ENCODE data around the gene COLGALT1. TPM values are rescaled to one million over a fixed set of nuclear protein-coding genes. Genes with fewer than 3 reads are reported as not detected.

COLGALT1 gene
- total and polyA plus RNA-seq, 10 of the 15 experiments (the other 5 are each of a cell fraction or from before 2014, with no cell fraction given) = 1.2 to 78.8 (median 29.8) TPM

DNA sequence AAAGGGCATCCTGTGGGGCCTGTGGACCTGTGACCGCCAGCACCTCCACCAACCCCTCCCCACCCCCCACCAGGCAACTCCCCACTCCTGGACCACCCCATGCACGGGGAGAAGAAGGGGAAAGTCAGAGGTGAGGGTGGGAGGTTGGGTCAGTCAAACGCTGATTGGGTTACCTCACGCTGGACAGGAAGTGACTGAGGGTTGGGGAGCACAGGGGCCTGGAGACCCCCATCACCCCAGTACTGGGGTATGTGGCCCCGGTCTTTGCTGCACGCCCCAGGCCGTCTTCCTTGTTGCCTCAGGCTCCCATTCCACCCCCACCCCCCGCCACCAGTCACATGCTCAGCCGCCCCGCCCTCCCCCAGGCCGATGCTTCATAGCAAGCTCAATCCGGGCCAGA, 59.0 kb downstream of the COLGALT1 start (continued):
- TF ChIP-seq, protein P1, sequence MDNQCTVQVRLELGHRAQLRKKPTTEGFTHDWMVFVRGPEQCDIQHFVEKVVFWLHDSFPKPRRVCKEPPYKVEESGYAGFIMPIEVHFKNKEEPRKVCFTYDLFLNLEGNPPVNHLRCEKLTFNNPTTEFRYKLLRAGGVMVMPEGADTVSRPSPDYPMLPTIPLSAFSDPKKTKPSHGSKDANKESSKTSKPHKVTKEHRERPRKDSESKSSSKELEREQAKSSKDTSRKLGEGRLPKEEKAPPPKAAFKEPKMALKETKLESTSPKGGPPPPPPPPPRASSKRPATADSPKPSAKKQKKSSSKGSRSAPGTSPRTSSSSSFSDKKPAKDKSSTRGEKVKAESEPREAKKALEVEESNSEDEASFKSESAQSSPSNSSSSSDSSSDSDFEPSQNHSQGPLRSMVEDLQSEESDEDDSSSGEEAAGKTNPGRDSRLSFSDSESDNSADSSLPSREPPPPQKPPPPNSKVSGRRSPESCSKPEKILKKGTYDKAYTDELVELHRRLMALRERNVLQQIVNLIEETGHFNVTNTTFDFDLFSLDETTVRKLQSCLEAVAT (IDR thresholded peaks at IDR 0.05) = no peak

DNA sequence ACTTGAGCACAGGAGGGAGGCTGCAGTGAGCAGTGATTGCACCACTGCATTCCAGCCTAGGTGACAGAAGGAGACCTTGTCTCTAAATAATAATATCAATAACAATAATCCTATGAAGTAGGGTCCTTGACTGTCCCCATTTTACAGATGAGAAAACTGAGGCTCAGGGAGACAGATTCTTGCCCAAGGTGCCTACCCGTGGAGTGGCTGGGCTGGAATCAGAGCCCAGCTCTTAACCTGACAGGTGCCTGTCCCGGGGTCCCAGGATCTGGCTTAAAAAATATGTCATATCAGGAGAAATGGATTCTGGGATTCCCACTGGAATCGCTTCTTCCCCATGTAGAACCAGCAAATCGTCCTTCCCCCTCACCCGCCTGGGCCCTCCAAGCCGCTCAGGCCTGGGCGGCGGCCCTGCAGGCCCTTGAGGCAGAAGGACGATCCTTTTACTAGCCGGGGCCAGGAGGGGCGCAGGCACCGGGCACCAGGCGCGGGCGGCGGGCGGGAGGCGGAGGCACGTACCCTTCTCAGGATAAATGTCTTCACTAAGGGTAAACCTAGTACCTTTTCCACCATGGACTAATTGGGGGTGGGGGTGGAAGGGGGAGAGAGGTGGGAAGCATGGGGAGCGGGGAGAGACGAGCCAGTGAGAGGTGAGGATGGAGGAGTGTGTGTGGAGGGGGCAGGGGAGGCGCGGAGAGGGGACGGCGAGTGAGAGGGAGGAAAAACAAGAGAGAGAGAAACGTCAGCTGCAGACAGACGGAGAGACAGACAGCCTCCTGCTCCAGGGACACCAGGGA, 60.6 kb downstream of the COLGALT1 start:
- Histone ChIP-seq H3K9me3 (replicated peaks; ENCODE audit: control insufficient read depth, insufficient read depth, low read length) (no peaks in the 10 kb centered on the region; the same call in 2 of the 3 replicates), H4K20me1 (ENCODE audit: control insufficient read depth, insufficient read depth) (no peaks in the 10 kb centered on the region), H3K4me2 (ENCODE audit: control insufficient read depth, insufficient read depth) (peak overlapping the region; percentile 55; the same call in 1 of the 2 replicates), H3K36me3 (ENCODE audit: control insufficient read depth in 2 of 2, insufficient read depth in 2 of 2, low read length in 1 of 2) (no peaks in the 10 kb centered on the region), H3K79me2 (ENCODE audit: control insufficient read depth, insufficient read depth, low read length) (no peaks in the 10 kb centered on the region), H3K9ac (ENCODE audit: control insufficient read depth, insufficient read depth, low read length) (no peak overlapping the region), H3K4me3 (no peak overlapping the region), H2AFZ (ENCODE audit: control insufficient read depth, low read depth, low read length) (peak overlapping the region; percentile 48), H3K27ac (ENCODE audit: control insufficient read depth, insufficient read depth) (no peak overlapping the region), H3K27me3 (replicated peaks in 1 of 2; ENCODE audit: control insufficient read depth in 2 of 2, insufficient read depth in 2 of 2, low read length in 1 of 2) (no peaks in the 10 kb centered on the region), H3K4me1 (ENCODE audit: control insufficient read depth, insufficient read depth, low read length) (peaks cover 5% of the 10 kb centered on the region; the same call in 1 of the 2 replicates)
- ChIA-PET RAD21 (ENCODE audit: unreplicated experiment) (no interaction called here), CTCF (interaction anchor here (0.6 to 1.4 kb wide), 2 partner anchors 10 to 309 kb away, joined by 3 to 4 read pairs; no protein-coding TSS in a partner anchor), SMC1A (ENCODE audit: uncharacterized antibody, unreplicated experiment) (no interaction called here), POLR2A (no interaction called here)
- FAIRE-seq (no peak), ATAC-seq (no peak), DNase-seq (ENCODE audit: low read depth, low spot score) (no peak)
- TF ChIP-seq CEBPB (IDR thresholded peaks at IDR 0.05; ENCODE audit: borderline replicate concordance in 1 of 2, low read depth in 2 of 2, low read length in 2 of 2) (no peak), SP1 (IDR thresholded peaks at IDR 0.05; ENCODE audit: low read depth, low read length) (no peak), ATF7 (IDR thresholded peaks at IDR 0.05; ENCODE audit: low read depth) (no peak), IRF4 (IDR thresholded peaks at IDR 0.05; ENCODE audit: low read depth, low read length) (no peak), POLR2AphosphoS5 (IDR thresholded peaks at IDR 0.05; ENCODE audit: low read length) (no peak), FOXK2 (IDR thresholded peaks at IDR 0.05) (no peak), MYC (IDR thresholded peaks at IDR 0.05; ENCODE audit: insufficient read depth, insufficient read length, insufficient replicate concordance, low read length, severe bottlenecking) (no peak), POLR2A (IDR thresholded peaks at IDR 0.05; ENCODE audit: low read depth, low read length) (no peak), KLF5 (IDR thresholded peaks at IDR 0.05; ENCODE audit: partially characterized antibody) (no peak), RAD51 (IDR thresholded peaks at IDR 0.05) (no peak), RAD21 (IDR thresholded peaks at IDR 0.05; ENCODE audit: insufficient read depth, low read depth, low read length) (no peak), NFXL1 (IDR thresholded peaks at IDR 0.05; ENCODE audit: borderline replicate concordance) (no peak)
- TF ChIP-seq, protein P2, sequence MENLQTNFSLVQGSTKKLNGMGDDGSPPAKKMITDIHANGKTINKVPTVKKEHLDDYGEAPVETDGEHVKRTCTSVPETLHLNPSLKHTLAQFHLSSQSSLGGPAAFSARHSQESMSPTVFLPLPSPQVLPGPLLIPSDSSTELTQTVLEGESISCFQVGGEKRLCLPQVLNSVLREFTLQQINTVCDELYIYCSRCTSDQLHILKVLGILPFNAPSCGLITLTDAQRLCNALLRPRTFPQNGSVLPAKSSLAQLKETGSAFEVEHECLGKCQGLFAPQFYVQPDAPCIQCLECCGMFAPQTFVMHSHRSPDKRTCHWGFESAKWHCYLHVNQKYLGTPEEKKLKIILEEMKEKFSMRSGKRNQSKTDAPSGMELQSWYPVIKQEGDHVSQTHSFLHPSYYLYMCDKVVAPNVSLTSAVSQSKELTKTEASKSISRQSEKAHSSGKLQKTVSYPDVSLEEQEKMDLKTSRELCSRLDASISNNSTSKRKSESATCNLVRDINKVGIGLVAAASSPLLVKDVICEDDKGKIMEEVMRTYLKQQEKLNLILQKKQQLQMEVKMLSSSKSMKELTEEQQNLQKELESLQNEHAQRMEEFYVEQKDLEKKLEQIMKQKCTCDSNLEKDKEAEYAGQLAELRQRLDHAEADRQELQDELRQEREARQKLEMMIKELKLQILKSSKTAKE (IDR thresholded peaks at IDR 0.05; ENCODE audit: low read depth, poor library complexity, severe bottlenecking) = no peak
- TF ChIP-seq, protein P3, sequence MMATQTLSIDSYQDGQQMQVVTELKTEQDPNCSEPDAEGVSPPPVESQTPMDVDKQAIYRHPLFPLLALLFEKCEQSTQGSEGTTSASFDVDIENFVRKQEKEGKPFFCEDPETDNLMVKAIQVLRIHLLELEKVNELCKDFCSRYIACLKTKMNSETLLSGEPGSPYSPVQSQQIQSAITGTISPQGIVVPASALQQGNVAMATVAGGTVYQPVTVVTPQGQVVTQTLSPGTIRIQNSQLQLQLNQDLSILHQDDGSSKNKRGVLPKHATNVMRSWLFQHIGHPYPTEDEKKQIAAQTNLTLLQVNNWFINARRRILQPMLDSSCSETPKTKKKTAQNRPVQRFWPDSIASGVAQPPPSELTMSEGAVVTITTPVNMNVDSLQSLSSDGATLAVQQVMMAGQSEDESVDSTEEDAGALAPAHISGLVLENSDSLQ (IDR thresholded peaks at IDR 0.05) = no peak
- BruUV-seq (replicated peaks) = no TSS peak
- WGBS (ENCODE audit: insufficient coverage, insufficient replicate concordance, low lambda C conversion rate, missing lambda C conversion rate) = 13% methylated on average over 23 of the region's 27 CpGs
- in situ Hi-C loops (cut with MboI) (no loop called here), intact Hi-C loops (cut with micrococcal nuclease; ENCODE audit: unreplicated experiment) (no loop called here)

All from GM12878 (cell line).